PFSK-1 (cell line): Measurements from ENCODE around the gene WDR76.

Source experiments
- FOXP2 ChIP-seq: optimal IDR thresholded peaks from 2 replicates; pipeline ENCODE3; 2011; ENCODE audit warnings: borderline replicate concordance, control low read depth, inconsistent platforms; ENCODE audit not compliant: insufficient read depth; ENCODE audit errors: extremely low read length, extremely low read depth
- POLR2AphosphoS5 ChIP-seq: IDR thresholded peaks from 2 replicates; pipeline ENCODE4 v1.6.1; 2012; ENCODE audit warnings: low read depth, mild to moderate bottlenecking, control low read depth, low read length, moderate library complexity
- SIN3A ChIP-seq: IDR thresholded peaks from 2 replicates; pipeline ENCODE4 v1.6.1; 2012; ENCODE audit warnings: mild to moderate bottlenecking, low read length, moderate library complexity, borderline replicate concordance; ENCODE audit not compliant: insufficient read depth
- TAF1 ChIP-seq: IDR thresholded peaks from 2 replicates; pipeline ENCODE4 v1.6.1; 2012; ENCODE audit warnings: low read length, control low read depth, borderline replicate concordance; ENCODE audit not compliant: insufficient read depth
- TF ChIP-seq, protein P1 (sequence below), 2 experiments: IDR thresholded peaks; 2 replicates each; pipeline versions ENCODE4 v1.6.1 to v1.8.0; 2011 to 2012; ENCODE audit warnings: low read depth in 2 of 2, low read length in 2 of 2, control low read depth in 1 of 2, inconsistent platforms in 1 of 2, mild to moderate bottlenecking in 1 of 2, moderate library complexity in 1 of 2; ENCODE audit not compliant: insufficient read depth in 1 of 2

WDR76 gene

GRCh38 chr15:43915631-43916325, 89.0 kb downstream of the WDR76 start:
- no peak for TF ChIP-seq SIN3A
- no peak for TF ChIP-seq TAF1
- TF ChIP-seq FOXP2 = no peak
- TF ChIP-seq POLR2AphosphoS5 = no peak
- TF ChIP-seq, protein P1, sequence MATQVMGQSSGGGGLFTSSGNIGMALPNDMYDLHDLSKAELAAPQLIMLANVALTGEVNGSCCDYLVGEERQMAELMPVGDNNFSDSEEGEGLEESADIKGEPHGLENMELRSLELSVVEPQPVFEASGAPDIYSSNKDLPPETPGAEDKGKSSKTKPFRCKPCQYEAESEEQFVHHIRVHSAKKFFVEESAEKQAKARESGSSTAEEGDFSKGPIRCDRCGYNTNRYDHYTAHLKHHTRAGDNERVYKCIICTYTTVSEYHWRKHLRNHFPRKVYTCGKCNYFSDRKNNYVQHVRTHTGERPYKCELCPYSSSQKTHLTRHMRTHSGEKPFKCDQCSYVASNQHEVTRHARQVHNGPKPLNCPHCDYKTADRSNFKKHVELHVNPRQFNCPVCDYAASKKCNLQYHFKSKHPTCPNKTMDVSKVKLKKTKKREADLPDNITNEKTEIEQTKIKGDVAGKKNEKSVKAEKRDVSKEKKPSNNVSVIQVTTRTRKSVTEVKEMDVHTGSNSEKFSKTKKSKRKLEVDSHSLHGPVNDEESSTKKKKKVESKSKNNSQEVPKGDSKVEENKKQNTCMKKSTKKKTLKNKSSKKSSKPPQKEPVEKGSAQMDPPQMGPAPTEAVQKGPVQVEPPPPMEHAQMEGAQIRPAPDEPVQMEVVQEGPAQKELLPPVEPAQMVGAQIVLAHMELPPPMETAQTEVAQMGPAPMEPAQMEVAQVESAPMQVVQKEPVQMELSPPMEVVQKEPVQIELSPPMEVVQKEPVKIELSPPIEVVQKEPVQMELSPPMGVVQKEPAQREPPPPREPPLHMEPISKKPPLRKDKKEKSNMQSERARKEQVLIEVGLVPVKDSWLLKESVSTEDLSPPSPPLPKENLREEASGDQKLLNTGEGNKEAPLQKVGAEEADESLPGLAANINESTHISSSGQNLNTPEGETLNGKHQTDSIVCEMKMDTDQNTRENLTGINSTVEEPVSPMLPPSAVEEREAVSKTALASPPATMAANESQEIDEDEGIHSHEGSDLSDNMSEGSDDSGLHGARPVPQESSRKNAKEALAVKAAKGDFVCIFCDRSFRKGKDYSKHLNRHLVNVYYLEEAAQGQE (IDR thresholded peaks at IDR 0.05; ENCODE audit: insufficient read depth in 1 of 2, low read depth in 2 of 2, low read length in 2 of 2) = no peak

DNA sequence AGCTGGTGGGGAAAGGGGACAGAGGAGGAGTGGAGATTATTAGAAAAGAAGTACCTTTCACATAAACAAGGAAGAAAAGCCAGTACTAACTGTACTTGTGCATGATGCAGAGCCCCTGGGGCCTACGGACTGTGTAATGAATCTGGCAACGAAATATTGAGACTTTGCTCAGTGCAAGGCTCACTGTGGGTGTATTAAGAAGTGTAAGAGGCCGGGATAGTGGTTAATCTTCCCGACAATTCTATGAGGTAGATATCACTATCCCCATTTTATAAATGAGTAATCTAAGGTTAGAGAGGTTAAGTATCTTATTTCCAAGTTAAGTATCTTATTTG, 89.5 kb downstream of the WDR76 start:
- TF ChIP-seq, protein P1 (IDR thresholded peaks at IDR 0.05; ENCODE audit: insufficient read depth in 1 of 2, low read depth in 2 of 2, low read length in 2 of 2) = no peak
- TF ChIP-seq FOXP2 (no peak), POLR2AphosphoS5 (no peak), SIN3A (no peak), TAF1 (no peak)
